GM21390 (cell line): ENCODE data around the gene OBP2B.
"Not testable (repeated sequence)": the region's sequence is repeated elsewhere in the genome, so short reads cannot be mapped to it uniquely, and the experiment has no call there.

Experiments
- ATAC-seq: cut with Tn5 transposase; IDR thresholded peaks from one replicate; pipeline ENCODE4 v1.9.1; 2021; ENCODE audit not compliant: unreplicated experiment

OBP2B gene, protein sequence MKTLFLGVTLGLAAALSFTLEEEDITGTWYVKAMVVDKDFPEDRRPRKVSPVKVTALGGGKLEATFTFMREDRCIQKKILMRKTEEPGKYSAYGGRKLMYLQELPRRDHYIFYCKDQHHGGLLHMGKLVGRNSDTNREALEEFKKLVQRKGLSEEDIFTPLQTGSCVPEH

GRCh38 chr9:133208880-133209300 is at the start of gene OBP2B:
Gene OBP2B, minus strand, starts transcription at chr9:133209250. Its CDS starts 51 bp downstream, at chr9:133209199.
- ATAC-seq: not testable (repeated sequence)

GRCh38 chr9:133258061-133259015 is 49.3 kb upstream of the OBP2B start:
- ATAC-seq: no peak

GRCh38 chr9:133257465-133257956 is 48.5 kb upstream of the OBP2B start:
- no peak for ATAC-seq

GRCh38 chr9:133256686-133257091 is 47.6 kb upstream of the OBP2B start:
- ATAC-seq: no peak

DNA sequence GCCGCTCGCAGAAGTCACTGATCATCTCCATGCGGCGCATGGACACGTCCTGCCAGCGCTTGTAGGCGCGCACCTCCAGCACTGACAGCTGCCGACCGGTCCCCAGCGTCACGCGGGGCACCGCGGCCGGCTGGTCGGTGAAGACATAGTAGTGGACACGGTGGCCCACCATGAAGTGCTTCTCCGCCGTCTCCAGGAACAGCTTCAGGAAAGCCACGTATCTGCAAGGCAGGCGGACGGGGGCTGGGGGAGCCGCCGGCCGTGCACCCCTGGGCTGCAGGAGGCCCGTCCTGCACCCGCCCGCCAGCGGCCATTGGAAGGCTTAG is 47.0 kb upstream of the OBP2B start:
- ATAC-seq: no peak

- no peak for ATAC-seq
Observed at GRCh38 chr9:133255371-133256135, 46.5 kb upstream of the OBP2B start.

DNA sequence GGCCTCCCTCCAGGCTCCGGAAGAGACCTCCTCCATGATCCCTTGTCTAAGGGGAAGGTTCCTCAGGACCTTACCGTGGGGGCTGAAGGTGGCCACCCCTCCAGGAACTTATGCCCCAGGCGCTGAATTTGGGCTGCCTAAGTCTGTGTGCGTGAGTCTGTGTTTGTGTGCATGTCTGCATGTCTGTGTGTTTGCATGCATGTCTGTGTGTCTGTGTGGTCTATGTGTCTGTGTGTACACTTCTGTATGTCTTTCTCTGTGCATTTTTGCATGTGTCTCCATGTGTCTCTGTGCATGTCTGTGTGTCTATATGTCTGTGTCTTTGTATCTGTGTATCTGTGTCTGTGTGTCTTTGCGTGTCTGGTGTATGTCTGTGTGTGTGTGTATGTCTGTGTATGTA is 45.4 kb upstream of the OBP2B start:
- no peak for ATAC-seq

DNA sequence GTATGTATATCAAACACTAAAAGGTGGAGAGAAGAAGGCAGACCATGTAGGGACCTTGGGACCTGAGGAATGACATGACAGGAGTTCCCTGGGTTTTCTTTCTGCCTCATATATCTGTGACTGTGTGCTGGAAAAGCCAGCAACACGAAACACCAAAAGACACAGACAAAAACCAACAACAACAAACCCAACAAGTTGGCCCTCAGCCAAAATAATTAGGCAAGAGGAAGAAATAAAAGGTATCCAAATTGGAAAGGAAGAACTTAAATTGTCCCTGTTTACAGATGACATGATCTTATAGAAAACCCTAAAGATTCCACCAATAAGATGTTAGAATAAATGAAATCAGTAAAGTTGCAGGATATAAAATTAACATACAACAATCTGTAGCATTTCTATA is 44.2 kb upstream of the OBP2B start:
- ATAC-seq: no peak

DNA sequence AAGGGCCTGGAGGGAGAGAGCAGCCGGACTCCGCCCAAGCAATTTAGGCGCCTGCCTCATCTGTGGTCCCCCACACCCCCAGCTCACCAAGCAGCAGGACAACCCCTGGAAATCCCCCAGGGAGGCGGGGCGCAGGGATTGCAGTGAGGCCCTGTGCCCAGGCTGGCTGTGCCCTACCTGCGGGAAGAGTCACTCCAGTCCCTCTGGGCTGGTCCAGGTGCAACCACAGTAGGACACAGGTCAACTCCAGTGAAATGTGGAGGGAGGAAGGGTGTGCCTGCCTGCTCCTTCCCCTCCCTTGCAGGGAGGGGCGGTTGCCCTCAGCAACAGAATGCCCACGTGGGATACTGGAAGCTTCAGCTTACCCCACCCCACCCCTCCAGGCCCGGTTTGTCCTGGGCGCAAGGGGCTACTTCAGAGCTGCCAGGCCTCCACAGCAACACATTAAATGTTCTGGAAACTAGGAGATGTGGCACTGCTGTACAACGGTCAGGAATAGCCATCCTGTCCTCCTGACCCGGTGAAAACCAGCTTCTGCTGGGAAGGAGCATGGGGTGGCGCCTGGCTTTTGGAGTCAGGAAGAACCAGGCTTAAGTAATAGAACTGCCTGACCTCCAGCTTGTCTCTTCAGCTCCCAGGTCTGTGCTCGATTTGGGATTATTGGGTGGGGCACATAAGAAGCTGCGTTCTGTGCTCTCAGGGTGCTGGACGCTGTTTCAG is 43.4 kb upstream of the OBP2B start:
- ATAC-seq: no peak

DNA sequence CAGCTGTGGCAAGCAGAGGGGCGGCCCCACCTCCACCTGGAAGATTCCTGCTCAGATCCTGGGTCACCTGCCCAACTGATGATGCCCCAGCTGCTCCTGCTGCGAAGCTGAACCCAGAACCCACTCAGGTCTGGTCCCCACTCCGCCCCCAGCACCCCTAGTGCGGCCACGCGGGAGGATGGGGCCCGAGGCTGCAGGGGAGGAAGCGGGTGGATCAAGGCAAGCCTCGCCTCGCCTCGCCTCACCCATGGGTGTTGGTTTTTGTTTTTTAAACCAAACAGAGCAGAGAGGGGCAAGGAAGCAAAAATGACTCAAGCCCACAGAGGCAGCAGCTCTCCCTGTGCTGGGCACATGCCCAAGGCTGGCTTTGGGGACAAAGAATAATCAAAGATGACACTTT is 42.7 kb upstream of the OBP2B start:
- no peak for ATAC-seq

GRCh38 chr9:133251221-133251620 is 42.2 kb upstream of the OBP2B start:
- ATAC-seq: not testable (repeated sequence)

- no peak for ATAC-seq
Observed at GRCh38 chr9:133250741-133251170, 41.7 kb upstream of the OBP2B start.

GRCh38 chr9:133249337-133249736 is 40.3 kb upstream of the OBP2B start:
- no peak for ATAC-seq

- ATAC-seq: no peak
Observed at GRCh38 chr9:133248726-133249295, 39.8 kb upstream of the OBP2B start.

GRCh38 chr9:133247632-133248031 is 38.6 kb upstream of the OBP2B start:
- ATAC-seq: no peak

DNA sequence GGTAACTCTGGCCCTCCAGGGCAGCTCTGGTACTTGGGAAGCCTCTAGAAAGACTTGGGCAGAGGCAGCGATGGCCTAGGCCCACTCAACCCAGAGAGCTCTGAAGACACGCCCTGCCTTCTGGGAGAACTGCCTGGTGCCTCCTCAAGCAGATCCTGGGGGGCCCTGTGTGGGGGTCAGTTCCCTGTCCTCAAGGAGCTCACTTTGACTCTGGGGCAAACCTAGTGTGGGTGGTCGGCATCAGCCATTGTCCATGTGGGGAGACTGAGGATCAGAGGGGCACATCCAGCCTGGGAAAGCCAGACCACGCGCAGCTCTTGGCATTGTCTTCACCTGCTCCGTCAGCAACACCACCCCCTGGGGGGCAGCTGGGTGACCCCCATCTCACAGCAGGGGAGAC is 37.9 kb upstream of the OBP2B start:
- ATAC-seq: no peak

GRCh38 chr9:133246562-133246961 is 37.5 kb upstream of the OBP2B start:
- ATAC-seq: no peak

- no peak for ATAC-seq
Observed at GRCh38 chr9:133242991-133243390, 33.9 kb upstream of the OBP2B start.

DNA sequence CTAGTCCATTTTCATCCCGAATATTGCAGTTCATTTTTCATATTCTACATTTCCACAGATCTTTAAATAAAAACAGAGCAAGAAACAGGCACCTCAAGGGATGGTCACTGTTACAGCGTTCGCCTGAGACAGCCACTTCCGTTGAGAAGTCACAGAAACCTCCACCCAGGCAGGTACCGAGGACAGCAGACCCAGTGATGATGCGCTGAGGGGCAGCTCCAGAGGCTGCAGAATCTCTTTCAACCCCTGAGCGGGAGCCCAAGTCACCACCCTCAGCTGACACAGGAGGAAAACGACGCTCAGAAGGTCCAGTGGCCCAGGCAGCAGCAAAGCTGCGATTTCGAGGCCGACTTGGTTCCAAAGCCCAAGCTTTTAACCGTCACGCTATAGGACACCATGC is 33.2 kb upstream of the OBP2B start:
- ATAC-seq: no peak

- no peak for ATAC-seq
Observed at GRCh38 chr9:133239533-133240090, 30.6 kb upstream of the OBP2B start.
